ENCODE data around the gene ADCY5. TPM values are rescaled to one million over a fixed set of nuclear protein-coding genes. Genes with fewer than 3 reads are reported as not detected.

The ADCY5 gene
- total RNA-seq, 4 donors from 2014 or later = 0.46 to 3.5 (median 1.3) TPM

GRCh38 chr3:123340336-123340735 lies 108.6 kb downstream of the ADCY5 start:
- intact Hi-C loops (cut with DNase I; ENCODE audit: low total_unique reads) = no loop called here
- TF ChIP-seq POLR2A (IDR thresholded peaks at IDR 0.05) = no peak
- TF ChIP-seq, protein P1, sequence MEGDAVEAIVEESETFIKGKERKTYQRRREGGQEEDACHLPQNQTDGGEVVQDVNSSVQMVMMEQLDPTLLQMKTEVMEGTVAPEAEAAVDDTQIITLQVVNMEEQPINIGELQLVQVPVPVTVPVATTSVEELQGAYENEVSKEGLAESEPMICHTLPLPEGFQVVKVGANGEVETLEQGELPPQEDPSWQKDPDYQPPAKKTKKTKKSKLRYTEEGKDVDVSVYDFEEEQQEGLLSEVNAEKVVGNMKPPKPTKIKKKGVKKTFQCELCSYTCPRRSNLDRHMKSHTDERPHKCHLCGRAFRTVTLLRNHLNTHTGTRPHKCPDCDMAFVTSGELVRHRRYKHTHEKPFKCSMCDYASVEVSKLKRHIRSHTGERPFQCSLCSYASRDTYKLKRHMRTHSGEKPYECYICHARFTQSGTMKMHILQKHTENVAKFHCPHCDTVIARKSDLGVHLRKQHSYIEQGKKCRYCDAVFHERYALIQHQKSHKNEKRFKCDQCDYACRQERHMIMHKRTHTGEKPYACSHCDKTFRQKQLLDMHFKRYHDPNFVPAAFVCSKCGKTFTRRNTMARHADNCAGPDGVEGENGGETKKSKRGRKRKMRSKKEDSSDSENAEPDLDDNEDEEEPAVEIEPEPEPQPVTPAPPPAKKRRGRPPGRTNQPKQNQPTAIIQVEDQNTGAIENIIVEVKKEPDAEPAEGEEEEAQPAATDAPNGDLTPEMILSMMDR (IDR thresholded peaks at IDR 0.05) = no peak
- 89 to 94% methylated on average over 4 of the region's 4 CpGs for WGBS, 2 donors
- H3K4me3 ChIP-seq (ENCODE audit: low read depth, poor library complexity, severe bottlenecking) = no peak overlapping the region
- no peak for DNase-seq (ENCODE audit: low spot score in 2 of 2)

DNA sequence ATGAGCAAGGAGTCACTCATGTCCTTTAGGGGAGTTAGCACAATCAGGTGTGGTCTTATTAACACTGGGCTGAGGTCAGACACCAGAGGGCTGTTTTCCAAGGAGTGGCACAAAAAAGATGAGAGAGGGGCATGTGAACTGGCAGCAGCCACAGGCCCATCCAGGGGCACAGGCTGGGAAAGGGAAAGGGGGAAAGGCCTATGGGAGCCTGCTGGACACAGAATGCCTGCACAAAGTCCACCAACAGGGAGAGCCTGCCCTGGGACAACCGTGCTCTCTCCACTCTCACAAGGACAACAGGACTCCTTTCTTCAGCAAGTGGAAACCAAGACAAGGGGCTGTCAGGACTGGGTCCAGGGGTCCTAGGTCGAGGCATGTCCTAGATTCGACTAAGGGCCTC lies 109.6 kb downstream of the ADCY5 start:
- no peak for TF ChIP-seq POLR2A (IDR thresholded peaks at IDR 0.05)
- TF ChIP-seq, protein P1 (IDR thresholded peaks at IDR 0.05) = no peak
- 92 to 100% methylated on average over 3 of the region's 3 CpGs for WGBS, 2 donors
- H3K4me3 ChIP-seq (ENCODE audit: low read depth, poor library complexity, severe bottlenecking) = no peak overlapping the region
- no peak for DNase-seq (ENCODE audit: low spot score in 2 of 2)
- intact Hi-C loops (cut with DNase I; ENCODE audit: low total_unique reads) = no loop called here

DNA sequence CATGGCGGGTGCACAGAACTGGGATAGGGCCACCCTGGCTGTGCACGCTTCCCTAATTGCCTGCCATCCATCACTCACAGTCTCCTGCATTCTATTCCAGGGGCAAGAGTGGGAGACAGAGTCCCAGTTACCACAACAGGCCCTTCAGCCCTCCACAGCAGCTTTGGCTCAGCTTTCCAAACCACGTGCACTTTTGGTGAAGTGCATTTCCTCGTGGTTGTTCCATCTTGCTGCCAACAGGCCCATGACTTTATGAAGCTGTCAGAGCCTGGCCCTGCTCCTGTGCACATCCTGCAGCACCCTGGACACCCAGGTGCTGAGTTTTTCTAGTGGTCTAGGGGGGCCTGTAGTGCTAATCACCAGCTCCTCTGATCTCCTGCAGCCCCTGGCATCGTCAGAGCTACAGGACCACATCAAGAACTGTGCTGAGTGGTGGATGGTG lies 110.2 kb downstream of the ADCY5 start:
- WGBS, 2 donors = 54 to 69% methylated on average over 5 of the region's 5 CpGs
- intact Hi-C loops (cut with DNase I; ENCODE audit: low total_unique reads) = no loop called here
- DNase-seq (ENCODE audit: low spot score in 2 of 2) = no peak

DNA sequence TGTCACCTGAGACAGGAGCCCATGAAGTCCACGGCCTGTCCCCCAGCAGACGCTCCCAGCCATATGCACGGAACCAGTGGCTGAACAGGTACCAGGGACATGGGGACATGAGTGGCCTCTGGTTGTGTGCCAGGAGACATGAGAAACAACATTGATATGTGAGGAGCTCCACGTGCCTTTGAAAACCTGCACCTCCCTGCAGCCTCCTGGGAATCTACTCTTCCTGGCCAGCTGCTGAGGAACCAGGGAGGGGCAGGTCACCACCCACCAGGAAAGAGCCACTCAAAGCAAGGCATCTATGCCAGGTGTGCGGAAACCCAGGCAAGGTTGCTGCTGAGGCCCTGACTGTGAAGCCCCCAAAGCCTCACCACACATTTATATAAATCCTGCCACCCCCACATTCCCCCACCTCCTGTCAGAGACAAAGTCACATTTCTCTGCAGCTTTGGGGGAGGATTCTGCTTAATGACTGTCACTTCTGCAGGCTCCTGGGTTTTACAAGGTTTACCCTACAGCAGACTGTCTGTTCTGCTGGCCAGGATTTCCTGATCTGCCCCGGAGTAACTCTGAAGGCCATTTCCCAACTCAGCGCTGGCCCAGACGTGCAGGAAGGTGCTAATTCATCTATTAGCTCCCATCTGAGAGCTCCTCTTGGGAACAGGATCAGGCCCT lies 110.8 kb downstream of the ADCY5 start:
- 72 to 81% methylated on average over 8 of the region's 8 CpGs for WGBS, 2 donors

More for the DNA sequence above, 110.2 kb downstream of the ADCY5 start:
- no peak overlapping the region for H3K4me3 ChIP-seq (ENCODE audit: low read depth, poor library complexity, severe bottlenecking)
- TF ChIP-seq, protein P1 (IDR thresholded peaks at IDR 0.05) = no peak
- no peak for TF ChIP-seq POLR2A (IDR thresholded peaks at IDR 0.05)

GRCh38 chr3:123337226-123337625 lies 111.7 kb downstream of the ADCY5 start:
- no peak for TF ChIP-seq POLR2A (IDR thresholded peaks at IDR 0.05)
- TF ChIP-seq, protein P1 (IDR thresholded peaks at IDR 0.05) = no peak
- intact Hi-C loops (cut with DNase I; ENCODE audit: low total_unique reads) = no loop called here
- no peak overlapping the region for H3K4me3 ChIP-seq (ENCODE audit: low read depth, poor library complexity, severe bottlenecking)
- DNase-seq (ENCODE audit: low spot score in 2 of 2) = no peak
- 87 to 93% methylated on average over 11 of the region's 11 CpGs for WGBS, 2 donors

More for the DNA sequence above, 110.8 kb downstream of the ADCY5 start:
- no peak for TF ChIP-seq POLR2A (IDR thresholded peaks at IDR 0.05)
- TF ChIP-seq, protein P1 (IDR thresholded peaks at IDR 0.05) = no peak
- no peak overlapping the region for H3K4me3 ChIP-seq (ENCODE audit: low read depth, poor library complexity, severe bottlenecking)
- no peak for DNase-seq (ENCODE audit: low spot score in 2 of 2)
- intact Hi-C loops (cut with DNase I; ENCODE audit: low total_unique reads) = no loop called here

GRCh38 chr3:123336441-123336851 lies 112.4 kb downstream of the ADCY5 start:
- WGBS, 2 donors = 89 to 93% methylated on average over 5 to 7 of the region's 7 CpGs
- TF ChIP-seq POLR2A (IDR thresholded peaks at IDR 0.05) = no peak
- TF ChIP-seq, protein P1 (IDR thresholded peaks at IDR 0.05) = no peak

More at GRCh38 chr3:123336441-123336851, 112.4 kb downstream of the ADCY5 start:
- intact Hi-C loops (cut with DNase I; ENCODE audit: low total_unique reads) = no loop called here
- no peak overlapping the region for H3K4me3 ChIP-seq (ENCODE audit: low read depth, poor library complexity, severe bottlenecking)
- DNase-seq (ENCODE audit: low spot score in 2 of 2) = no peak

Measured in lower leg skin (tissue), 4 donors.